IMR-90 (cell line): ENCODE results near the gene JAKMIP1.

Experiments
- CTCF ChIP-seq: conservative IDR thresholded peaks from 2 replicates; pipeline ENCODE4 v1.5.1; 2012; ENCODE audit warnings: mild to moderate bottlenecking, low read depth, low read length, improper control_type of control experiment
- POLR2A ChIP-seq: IDR thresholded peaks from 2 replicates; pipeline ENCODE4 v1.6.1; 2012; ENCODE audit warnings: mild to moderate bottlenecking, low read depth, low read length
- RAD21 ChIP-seq: IDR thresholded peaks from 2 replicates; pipeline ENCODE4 v1.6.1; 2012; ENCODE audit warnings: low read length, improper control_type of control experiment

- no peak for TF ChIP-seq CTCF
- no peak for TF ChIP-seq RAD21
- no peak for TF ChIP-seq POLR2A
Measured at GRCh38 chr4:6017030-6017429, 183.3 kb downstream of the JAKMIP1 start.
